HG03575 (cell line): ENCODE data around the gene TTC4.

ENCODE experiments used
- ATAC-seq: cut with Tn5 transposase; IDR thresholded peaks from one replicate; pipeline ENCODE4 v1.9.1; 2021; ENCODE audit not compliant: unreplicated experiment, insufficient number of reproducible peaks, low FRiP score; ENCODE audit errors: extremely low read depth

The TTC4 gene

DNA sequence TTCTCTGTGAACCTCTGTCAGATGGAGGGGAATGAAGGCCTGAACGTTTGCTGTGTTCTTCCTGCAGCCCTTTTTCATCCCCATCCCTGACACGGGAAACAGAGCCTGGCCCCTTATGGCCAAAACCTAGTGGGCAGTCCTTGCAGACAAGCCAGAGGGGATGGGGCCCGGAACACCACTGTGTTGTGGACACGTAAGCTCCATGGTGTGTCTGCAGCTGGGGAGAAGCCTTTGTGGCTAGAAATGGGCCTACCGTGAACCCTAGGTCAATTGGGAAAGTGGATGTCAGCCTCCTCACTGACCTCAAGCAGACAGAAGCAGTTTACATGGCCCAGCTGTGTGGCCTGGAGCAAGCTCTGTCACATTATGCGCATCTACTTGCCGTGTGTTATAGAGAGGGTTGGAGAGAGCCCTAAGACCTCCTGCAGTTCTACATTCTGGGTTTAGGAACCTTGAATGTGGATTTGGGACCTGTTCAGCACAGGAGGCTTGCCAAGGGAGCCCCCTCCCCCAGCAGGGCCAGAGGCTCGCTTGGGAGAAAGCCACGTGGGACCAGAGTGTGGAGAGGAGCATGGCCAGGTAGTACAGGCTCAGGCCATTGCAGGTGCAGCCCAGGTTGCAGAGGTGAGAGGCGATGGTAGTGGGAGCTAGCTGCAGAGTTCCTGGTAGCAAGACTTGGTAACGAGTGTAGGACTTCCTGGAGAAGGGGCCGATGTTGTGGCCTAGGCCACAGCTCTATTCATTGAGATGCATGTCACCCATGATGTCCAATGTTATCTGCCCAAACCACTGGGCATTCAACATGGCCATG is 28.0 kb downstream of the TTC4 start:
- no peak for ATAC-seq

DNA sequence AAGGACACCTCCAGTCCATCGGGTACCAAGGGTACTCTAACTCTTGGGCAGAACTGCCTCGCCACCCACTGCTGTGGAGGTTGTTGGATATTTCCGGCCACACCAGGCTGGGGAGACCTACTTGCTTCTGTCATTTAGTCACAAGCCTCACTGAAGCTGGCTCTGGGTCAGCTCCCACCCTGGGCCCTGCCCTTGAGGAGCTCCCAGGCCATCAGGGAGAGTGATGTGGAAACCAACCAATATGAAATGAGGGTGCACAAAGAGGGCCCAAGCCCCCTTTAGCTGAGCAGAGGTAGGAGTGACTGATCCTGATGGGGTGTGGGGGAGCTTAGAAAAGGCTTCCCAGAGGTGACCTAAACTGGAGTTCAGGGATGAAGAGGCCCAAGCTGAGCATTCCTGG is 29.0 kb downstream of the TTC4 start:
- no peak for ATAC-seq

DNA sequence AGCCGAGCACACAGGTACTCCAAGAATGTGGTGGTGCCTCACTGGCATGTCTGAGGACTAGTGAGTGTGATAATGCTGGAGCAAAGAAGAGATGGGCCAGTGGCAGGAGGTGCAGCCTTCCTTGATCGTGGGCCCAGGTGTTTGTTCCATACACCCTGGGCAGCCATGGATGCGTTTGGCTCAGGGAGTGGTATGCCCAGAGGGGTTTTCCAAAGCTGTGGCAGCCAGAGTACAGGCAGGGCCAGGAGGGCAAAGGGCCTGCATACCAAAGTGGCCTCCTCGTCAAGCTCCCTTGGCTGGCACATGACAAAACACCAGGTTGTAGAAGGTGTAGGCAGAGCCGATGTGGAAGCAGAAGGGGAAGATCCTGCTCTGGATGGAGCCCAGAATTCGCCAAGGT is 29.6 kb downstream of the TTC4 start:
- no peak for ATAC-seq

DNA sequence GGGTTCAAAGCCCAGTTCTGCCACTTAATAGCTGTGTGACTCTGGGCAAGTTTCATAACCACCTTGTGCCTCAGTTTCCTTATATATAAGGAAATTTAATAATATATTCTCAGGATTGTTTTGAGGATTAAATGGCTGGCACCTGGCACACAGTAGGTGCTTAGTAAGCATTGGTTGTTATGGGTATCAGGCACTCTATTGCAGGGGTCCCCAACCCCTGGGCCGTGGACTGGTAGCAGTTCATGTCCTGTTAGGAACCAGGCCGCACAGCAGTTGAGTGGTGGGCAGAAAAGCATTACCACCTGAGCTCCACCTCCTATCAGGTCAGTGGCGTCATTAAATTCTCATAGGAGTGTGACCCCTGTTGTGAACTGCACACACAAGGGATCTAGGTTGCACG is 30.2 kb downstream of the TTC4 start:
- no peak for ATAC-seq

DNA sequence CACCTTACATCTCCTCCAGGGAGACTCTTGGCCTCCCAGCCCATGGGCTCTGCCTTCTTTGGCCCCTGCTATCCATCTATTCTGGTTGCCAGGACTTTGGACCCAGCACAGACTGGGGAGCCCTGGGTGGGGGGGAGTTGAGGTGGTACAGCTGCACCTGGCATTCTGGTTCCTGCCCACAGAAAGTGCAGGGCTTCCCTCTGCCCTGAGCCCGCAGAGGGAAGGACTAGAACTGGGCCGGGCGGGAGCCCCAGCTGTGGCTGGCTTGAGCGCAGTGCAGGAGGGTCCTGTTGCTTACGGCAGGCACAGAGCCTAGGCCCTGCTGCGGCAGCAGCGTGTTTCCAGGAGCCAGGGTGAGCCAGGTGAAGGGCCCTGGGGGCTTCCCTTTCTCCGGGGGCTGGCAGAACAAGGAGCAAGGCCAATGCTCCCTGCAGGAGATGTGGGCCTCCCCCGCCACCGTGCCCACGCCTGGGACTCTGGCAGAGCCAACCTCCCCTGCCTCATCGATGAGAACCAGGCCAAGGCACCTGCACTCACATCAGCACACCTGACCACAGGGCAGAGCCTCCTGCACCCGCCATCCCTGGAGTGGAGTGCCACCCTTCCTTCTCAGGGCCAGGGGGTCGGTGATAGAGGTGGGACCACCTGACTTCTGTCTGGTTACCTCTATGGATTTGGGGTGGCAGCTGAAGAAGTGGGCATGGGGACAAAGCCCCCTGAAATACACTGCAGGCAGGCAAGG is 32.6 kb downstream of the TTC4 start:
- no peak for ATAC-seq

DNA sequence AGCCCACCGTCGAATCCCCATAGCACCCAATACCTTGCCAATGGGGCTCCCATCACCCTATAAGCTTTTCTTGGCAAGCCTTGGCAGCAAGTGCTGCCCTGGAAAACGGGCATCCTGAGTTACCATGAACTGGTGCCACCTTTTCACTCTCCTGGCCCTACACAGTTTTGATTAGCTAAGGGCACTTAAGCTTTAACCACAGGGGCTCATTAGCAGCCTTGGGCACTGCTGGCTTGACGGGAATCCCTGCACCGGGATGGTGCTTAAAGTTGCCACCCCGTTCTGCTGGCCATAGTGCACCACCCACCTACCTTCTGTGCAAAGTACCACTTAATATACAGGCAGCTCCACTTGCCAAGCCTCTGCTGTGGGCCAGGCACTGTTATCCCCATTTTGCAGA is 34.9 kb downstream of the TTC4 start:
- no peak for ATAC-seq

DNA sequence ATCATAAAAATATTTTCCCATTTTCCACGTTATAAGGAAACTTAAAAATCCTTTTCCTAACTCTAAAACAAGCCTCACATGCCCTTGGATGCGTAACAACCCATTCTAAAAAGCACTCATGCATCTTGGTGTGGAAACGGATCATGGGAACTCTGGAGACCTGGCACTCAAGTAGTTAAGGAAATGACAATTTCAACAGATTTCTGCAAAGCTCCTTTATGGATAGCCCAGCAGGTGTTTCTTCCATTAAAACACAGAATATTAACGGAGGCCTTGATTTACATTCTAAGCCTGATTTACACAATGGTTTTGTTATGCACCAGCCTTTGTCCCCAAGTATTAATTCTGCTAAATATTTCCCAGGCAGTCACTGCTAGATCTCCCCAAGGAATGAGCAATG is 35.8 kb downstream of the TTC4 start:
- no peak for ATAC-seq

DNA sequence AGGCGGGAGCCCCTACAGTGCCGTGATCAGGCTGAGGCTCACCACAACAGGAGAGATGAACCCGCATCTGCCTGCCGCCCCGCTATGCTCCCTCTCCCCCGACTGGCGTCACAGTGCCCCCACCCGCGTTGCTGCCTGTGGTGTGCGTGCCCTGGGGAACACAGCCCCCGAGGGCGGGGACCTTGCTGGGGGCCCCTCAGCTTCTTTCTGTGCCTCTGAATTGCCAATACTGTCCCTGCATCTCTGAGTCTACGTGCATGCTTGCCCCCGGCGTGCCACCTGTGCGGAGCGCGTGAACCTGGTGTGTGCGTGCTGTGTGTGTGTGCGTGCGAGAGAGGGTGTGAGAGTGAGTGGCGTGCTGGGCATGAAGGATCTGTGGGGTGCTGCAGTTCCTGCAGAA is 38.4 kb downstream of the TTC4 start:
- no peak for ATAC-seq

DNA sequence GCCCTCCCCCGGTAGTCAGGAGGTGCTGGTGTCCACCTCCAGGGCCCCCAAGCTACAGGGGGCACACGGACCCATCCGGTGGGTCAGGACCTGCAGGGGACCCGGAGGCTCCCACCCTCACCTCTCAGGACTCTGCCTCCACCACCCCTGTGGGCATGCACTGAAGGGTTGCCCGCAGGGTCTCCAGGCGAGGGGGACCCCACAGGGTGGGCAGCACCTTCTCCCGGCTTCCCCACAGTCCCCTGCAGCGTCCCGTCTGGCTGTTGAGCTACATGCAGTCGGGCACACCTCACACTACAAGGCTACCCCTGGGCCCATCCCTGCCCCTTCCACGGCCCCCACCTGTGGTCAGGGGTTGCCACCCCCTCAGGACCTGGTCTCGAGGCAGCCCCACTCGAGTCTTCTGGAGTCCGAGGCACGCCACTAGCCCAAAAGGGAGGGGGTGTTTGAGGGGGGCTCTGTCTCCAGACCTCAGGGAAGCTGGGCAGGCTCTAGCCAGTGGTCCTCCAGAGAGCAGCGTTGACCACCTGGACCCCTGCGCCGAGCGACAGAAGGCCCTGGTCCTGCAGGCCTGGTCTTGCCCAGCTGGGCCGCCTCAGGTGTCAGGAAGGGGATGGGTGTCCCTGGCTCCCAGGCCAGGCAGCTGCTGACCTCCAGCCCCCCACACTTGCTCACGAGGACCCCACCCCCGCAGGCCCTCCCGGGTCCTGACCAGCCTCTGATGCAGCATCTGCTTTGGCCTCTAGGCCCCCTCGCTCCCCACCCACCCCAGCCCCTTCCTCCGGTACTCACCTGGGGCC is 39.0 kb downstream of the TTC4 start:
- ATAC-seq: no peak

DNA sequence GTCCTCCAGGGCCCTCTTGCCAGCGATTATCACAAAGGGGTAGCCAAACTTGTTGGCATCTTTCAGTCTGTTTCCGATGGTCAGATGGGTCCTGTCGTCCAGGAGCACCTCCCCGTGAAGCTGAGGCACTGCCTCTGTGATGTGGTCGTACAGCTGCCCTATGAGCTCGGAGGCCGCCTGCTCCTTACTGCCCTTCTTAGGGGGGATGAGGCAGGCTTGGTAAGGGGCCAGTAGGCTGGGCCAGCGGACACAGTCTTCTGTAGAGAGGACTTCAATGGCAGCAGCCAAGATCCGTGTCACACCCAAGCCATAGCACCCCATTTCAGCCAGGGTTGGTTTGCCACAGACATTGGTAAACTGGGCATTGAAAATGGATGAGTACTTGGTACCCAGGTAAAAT is 42.2 kb downstream of the TTC4 start:
- no peak for ATAC-seq

DNA sequence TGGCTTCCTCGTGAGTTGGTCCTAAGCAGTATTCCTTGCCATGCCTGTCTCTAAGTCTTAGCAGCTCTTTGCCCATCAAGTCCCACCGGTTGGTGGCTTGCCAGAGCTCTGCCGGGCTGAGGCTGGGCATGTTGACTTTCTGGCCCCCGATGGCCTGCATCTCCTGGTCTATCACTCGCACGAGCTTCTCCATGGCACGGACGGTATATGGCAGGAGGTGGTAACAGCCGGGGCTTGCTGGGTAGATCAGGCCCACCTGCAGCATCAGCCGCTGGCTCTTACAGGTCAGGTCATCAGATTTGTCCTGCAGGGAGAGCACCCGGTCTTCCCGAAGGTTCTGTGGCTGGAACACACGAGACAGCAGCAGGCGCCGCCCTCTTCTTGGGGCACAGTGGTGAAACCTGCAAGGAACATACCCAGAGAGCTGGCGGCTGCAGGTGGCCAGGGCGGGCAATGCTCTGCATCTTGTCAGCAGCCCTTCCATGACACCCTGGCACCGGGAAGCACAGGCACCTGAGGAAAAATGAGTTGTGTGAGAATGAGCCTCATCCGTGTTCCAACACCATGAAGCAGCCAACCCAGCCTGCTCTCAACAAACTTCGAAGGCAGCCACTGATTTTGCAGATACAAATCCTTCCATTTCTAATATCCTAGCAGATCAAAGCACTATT is 43.2 kb downstream of the TTC4 start:
- ATAC-seq: no peak

DNA sequence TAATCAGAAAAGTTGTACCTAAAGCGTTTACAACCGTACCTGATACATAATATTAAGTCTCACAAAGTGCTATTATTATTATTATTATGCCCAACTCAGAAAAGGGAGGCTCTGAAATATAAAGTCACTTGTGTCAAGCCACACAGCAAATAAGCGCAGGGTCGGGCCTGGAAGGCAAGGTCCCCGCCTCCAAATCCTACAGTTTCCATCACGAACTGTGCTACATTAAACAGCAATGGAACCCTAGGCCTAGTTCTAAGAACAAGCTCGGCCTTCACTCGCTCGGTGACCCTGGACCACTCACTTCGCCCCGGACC is 48.1 kb downstream of the TTC4 start:
- no peak for ATAC-seq

DNA sequence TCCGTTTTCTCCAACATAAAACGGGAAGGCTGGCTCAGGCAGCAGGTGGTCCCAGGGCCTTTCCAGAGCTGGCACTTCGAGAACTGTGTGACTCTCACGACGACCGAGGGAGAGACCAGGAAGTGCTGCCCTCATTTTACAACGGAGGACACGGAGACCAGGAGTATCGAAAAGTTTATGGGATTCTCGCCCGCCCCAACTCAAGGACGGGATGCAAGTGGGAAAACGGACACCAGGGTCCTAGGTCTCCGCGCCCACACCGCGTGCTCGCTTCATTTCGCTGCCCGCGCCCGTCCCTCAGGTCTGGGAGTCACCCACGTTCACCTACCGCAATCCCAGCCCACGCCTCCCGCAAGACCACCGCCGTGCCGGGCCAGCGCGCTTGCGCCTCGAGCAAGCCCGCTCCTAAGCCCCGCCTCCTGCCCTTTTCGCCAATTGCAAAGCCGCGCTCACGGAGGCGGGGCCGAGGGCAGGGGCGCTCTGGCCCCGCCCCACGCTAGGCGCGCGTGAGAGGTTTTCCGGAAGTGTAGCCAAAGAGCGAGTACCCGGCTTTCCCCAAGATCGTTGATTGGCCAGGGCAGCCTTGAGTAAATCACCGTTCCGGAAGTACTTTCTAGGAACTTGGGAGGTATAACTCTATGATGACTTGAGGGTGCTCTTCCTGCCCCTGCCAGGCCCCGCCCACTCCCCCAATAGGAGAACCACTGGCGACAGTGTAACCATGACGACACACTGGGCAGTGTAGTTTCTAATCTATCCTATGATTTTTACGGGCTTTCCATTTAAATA is 48.7 kb downstream of the TTC4 start, which contains the start of gene PARS2:
Gene PARS2 (minus strand): TSS at position 391 of the 789 bp plus-strand sequence. CDS start 5,362 bp downstream, outside the sequence.
- ATAC-seq: peak; percentile 91

DNA sequence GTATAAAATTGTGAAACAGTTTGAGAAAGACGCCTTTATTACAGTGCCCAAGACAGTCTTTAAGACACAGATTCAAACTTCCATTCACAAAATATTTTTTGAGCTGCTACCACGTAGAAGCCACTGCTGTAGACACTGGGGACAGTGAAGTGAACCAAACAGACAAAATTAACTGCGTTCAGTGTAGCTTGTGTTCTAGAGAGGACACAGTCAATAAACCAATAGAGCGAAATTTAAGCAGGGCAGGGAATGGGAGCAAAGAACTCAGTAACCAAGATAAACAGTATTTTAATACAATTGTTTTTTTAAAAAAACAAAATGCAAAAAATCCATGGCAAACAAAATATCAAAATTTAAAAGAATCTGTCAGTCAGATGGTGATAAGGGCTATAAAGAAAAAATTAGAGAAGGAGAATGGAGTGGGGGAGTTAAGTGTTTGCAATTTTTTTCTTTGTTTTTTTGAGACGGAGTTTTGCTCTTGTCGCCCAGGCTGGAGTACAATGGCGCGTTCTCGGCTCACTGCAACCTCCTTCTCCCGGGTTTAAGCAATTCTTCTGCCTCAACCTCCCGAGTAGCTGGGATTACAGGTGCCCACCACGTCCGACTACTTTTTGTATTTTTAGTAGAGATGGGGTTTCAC is 49.4 kb downstream of the TTC4 start:
- no peak for ATAC-seq

DNA sequence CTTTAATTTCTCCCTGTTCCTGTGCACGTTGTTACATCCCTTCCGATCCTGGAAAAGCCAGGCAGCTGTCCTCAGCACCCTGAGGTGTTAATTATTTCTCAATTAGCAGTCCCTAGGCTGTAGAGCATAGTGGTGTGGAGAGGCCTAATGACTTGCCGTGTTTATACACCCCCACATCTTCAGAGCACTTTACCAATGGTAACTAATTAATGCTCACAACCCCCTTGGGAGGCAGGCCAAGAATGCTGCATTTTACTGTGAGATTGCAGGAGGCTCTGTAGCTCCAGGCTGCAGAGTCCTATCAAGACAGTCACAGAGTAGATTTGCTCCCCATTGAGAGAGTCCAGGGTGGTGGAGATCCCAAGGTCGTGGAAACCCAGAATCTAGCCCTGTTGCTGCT is 51.1 kb downstream of the TTC4 start:
- ATAC-seq: no peak

DNA sequence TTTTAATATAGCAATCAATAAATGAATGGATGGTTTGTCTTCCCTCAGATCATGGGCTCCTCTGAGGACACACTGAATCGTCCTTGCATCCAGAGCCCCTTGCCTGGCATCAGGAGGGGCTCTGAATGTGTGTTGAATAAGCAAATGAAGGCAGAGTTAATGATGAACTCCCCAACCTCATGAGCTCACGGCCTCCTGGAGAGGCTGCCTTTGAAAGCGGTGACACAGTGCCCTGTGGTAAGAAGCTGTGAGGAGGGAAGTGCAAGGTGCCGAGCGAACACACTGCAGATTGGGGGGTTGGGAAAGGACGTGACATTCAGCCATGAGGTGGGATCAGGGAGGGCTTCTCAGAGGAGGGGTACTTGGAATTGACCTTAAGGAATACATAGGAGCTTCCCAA is 51.9 kb downstream of the TTC4 start:
- ATAC-seq: no peak

DNA sequence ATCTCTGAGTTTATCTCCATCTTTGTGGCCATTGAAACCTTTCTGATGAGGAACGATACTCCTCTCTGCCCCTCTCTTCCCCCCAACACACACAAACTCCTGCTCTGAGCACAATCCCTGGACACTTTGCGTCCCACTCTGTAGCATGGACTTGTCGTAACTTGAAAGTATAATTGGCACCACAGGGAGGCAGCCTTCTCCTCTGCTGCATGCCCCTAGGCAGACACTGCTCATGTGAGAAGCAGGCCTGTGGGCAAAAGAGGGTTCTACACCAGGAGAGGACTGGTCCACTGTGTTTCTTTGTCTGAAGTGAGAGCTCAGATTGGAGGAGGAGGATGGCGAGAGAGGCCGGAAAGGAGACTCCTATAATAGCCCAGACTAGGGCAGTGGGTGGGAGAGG is 52.4 kb downstream of the TTC4 start:
- ATAC-seq: no peak

DNA sequence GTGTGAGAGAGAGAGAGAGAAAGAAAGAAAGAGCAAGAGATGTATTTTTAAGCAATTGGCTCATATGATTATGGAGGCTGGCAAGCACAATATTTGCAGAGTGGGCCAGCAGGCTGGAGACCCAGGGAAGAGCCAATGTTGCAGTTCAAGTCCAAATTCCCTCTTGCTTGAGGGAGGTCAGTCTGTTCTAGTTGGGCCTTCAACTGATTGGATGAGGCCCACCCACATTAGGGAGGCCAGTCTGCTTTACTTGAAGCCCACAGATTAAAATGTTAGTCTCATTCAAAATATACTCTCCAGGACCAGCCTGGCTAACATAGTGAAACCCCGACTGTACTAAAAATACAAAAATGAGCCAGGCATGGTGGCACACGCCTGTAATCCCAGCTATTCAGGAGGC is 57.3 kb downstream of the TTC4 start:
- ATAC-seq: no peak
